ELR (cell line): ENCODE measurements around the gene FRAS1.

Source experiments
- DNase-seq: peaks from one replicate; pipeline ENCODE4 v3.0.0-alpha.2; 2015; ENCODE audit warnings: low read depth

The FRAS1 gene

GRCh38 chr4:78551420-78552351 lies 494.6 kb downstream of the FRAS1 start, which contains the start of gene ANXA3:
ANXA3 (plus strand) TSS chr4:78551770; CDS start chr4:78554474, 2,704 bp downstream.
- no peak for DNase-seq

- DNase-seq, result peak; percentile 58
These were observed 495.4 kb downstream of the FRAS1 start for GRCh38 chr4:78552389-78553042.

- DNase-seq, result no peak
These were observed 495.9 kb downstream of the FRAS1 start for GRCh38 chr4:78553043-78553396.

- DNase-seq, result no peak
These were observed 496.5 kb downstream of the FRAS1 start for GRCh38 chr4:78553529-78554060.

- DNase-seq, result no peak
These were observed 499.5 kb downstream of the FRAS1 start for GRCh38 chr4:78556665-78557064.

- no peak for DNase-seq
These were observed 500.7 kb downstream of the FRAS1 start for GRCh38 chr4:78557841-78558240.

- DNase-seq, result no peak
These were observed 501.3 kb downstream of the FRAS1 start for GRCh38 chr4:78558410-78558809.

GRCh38 chr4:78560296-78560963 lies 503.3 kb downstream of the FRAS1 start:
- DNase-seq, result peak; percentile 87

- DNase-seq, result no peak
These were observed 504.6 kb downstream of the FRAS1 start for GRCh38 chr4:78561677-78562076.

- DNase-seq, result no peak
These were observed 505.6 kb downstream of the FRAS1 start for GRCh38 chr4:78562687-78563086.

GRCh38 chr4:78565971-78566372 lies 508.8 kb downstream of the FRAS1 start:
- peak; percentile 44 for DNase-seq

GRCh38 chr4:78566834-78567499 lies 509.8 kb downstream of the FRAS1 start:
- no peak for DNase-seq

- DNase-seq, result no peak
These were observed 510.5 kb downstream of the FRAS1 start for GRCh38 chr4:78567500-78568060.

GRCh38 chr4:78568640-78569305 lies 511.6 kb downstream of the FRAS1 start:
- DNase-seq, result no peak

- peak; percentile 81 for DNase-seq
These were observed 512.2 kb downstream of the FRAS1 start for GRCh38 chr4:78569306-78569821.

GRCh38 chr4:78570117-78570516 lies 513.0 kb downstream of the FRAS1 start:
- DNase-seq, result no peak

- no peak for DNase-seq
These were observed 514.7 kb downstream of the FRAS1 start for GRCh38 chr4:78571804-78572203.

GRCh38 chr4:78578674-78579425 lies 521.7 kb downstream of the FRAS1 start:
- no peak for DNase-seq

- DNase-seq, result no peak
These were observed 524.5 kb downstream of the FRAS1 start for GRCh38 chr4:78581618-78582017.
